Measurements from ENCODE around the gene THNSL1. TPM values are rescaled to one million over a fixed set of nuclear protein-coding genes. Genes with fewer than 3 reads are reported as not detected.
A peak's percentile ranks its signal among the peaks of the same experiment; 100 is the strongest.
"Not testable (repeated sequence)": the region's sequence is repeated elsewhere in the genome, so short reads cannot be mapped to it uniquely, and the experiment has no call there.

The THNSL1 gene
- 4.3 TPM for polyA plus RNA-seq (2013, experiment 1 of 2)
- polyA plus RNA-seq (2013, experiment 2 of 2), result 4.5 TPM

GRCh38 chr10:25016376-25017153 is at the start of gene THNSL1:
Gene THNSL1 (plus strand): TSS chr10:25016612. CDS start chr10:25023224, 6,612 bp downstream.
- peak within 1 kb of the TSS; percentile 92 for H3K27ac ChIP-seq (ENCODE audit: low read depth, low read length, severe bottlenecking)
- H3K36me3 ChIP-seq (ENCODE audit: control insufficient read depth, insufficient read depth, low read length), result no peaks in the 10 kb centered on the region
- H3K9me3 ChIP-seq (ENCODE audit: control insufficient read depth, low read length), result no peaks in the 10 kb centered on the region
- peak within 1 kb of the TSS; percentile 57 for H3K4me3 ChIP-seq (ENCODE audit: extremely low read depth, insufficient read depth, low read length, poor library complexity, severe bottlenecking)
- WGBS, 2 experiments (ENCODE audit: insufficient coverage in 2 of 2), result 0 to 1% methylated on average over 48 to 51 of the region's 69 CpGs
- H3K4me1 ChIP-seq (ENCODE audit: control insufficient read depth, insufficient read depth, low read length, poor library complexity, severe bottlenecking), result peaks cover 3% of the 10 kb centered on the region

GRCh38 chr10:24966962-24967481 is 49.4 kb upstream of the THNSL1 start:
- Histone ChIP-seq H3K4me1 (ENCODE audit: control insufficient read depth, insufficient read depth, low read length, poor library complexity, severe bottlenecking) (no peaks in the 10 kb centered on the region), H3K27ac (ENCODE audit: low read depth, low read length, severe bottlenecking) (no peak overlapping the region), H3K9me3 (ENCODE audit: control insufficient read depth, low read length) (no peaks in the 10 kb centered on the region), H3K36me3 (ENCODE audit: control insufficient read depth, insufficient read depth, low read length) (no peaks in the 10 kb centered on the region), H3K4me3 (ENCODE audit: extremely low read depth, insufficient read depth, low read length, poor library complexity, severe bottlenecking) (no peak overlapping the region)
- 92 to 94% methylated on average over 3 to 4 of the region's 5 CpGs for WGBS, 2 experiments (ENCODE audit: insufficient coverage in 2 of 2)

- H3K4me1 ChIP-seq (ENCODE audit: control insufficient read depth, insufficient read depth, low read length, poor library complexity, severe bottlenecking), result no peaks in the 10 kb centered on the region
- no peak overlapping the region for H3K4me3 ChIP-seq (ENCODE audit: extremely low read depth, insufficient read depth, low read length, poor library complexity, severe bottlenecking)
- no peaks in the 10 kb centered on the region for H3K36me3 ChIP-seq (ENCODE audit: control insufficient read depth, insufficient read depth, low read length)
- no peaks in the 10 kb centered on the region for H3K9me3 ChIP-seq (ENCODE audit: control insufficient read depth, low read length)
- 90 to 95% methylated on average over 3 to 5 of the region's 7 CpGs for WGBS, 2 experiments (ENCODE audit: insufficient coverage in 2 of 2)
- no peak overlapping the region for H3K27ac ChIP-seq (ENCODE audit: low read depth, low read length, severe bottlenecking)
These were observed 48.1 kb upstream of the THNSL1 start for GRCh38 chr10:24968349-24968748.

GRCh38 chr10:24968951-24969350 is 47.5 kb upstream of the THNSL1 start:
- not testable (repeated sequence) for H3K4me3 ChIP-seq (ENCODE audit: extremely low read depth, insufficient read depth, low read length, poor library complexity, severe bottlenecking); H3K4me1 ChIP-seq (ENCODE audit: control insufficient read depth, insufficient read depth, low read length, poor library complexity, severe bottlenecking); H3K27ac ChIP-seq (ENCODE audit: low read depth, low read length, severe bottlenecking); H3K9me3 ChIP-seq (ENCODE audit: control insufficient read depth, low read length); H3K36me3 ChIP-seq (ENCODE audit: control insufficient read depth, insufficient read depth, low read length)
- 93 to 96% methylated on average over 8 to 9 of the region's 11 CpGs for WGBS, 2 experiments (ENCODE audit: insufficient coverage in 2 of 2)

GRCh38 chr10:24969841-24970281 is 46.6 kb upstream of the THNSL1 start:
- H3K36me3 ChIP-seq (ENCODE audit: control insufficient read depth, insufficient read depth, low read length), result no peaks in the 10 kb centered on the region
- 100% methylated on average over 1 of the region's 2 CpGs for WGBS, 2 experiments (ENCODE audit: insufficient coverage in 2 of 2)
- no peaks in the 10 kb centered on the region for H3K4me1 ChIP-seq (ENCODE audit: control insufficient read depth, insufficient read depth, low read length, poor library complexity, severe bottlenecking)
- H3K4me3 ChIP-seq (ENCODE audit: extremely low read depth, insufficient read depth, low read length, poor library complexity, severe bottlenecking), result no peak overlapping the region
- H3K27ac ChIP-seq (ENCODE audit: low read depth, low read length, severe bottlenecking), result no peak overlapping the region
- H3K9me3 ChIP-seq (ENCODE audit: control insufficient read depth, low read length), result no peaks in the 10 kb centered on the region

- Histone ChIP-seq H3K36me3 (ENCODE audit: control insufficient read depth, insufficient read depth, low read length) (no peaks in the 10 kb centered on the region), H3K4me3 (ENCODE audit: extremely low read depth, insufficient read depth, low read length, poor library complexity, severe bottlenecking) (no peak overlapping the region), H3K27ac (ENCODE audit: low read depth, low read length, severe bottlenecking) (no peak overlapping the region), H3K9me3 (ENCODE audit: control insufficient read depth, low read length) (no peaks in the 10 kb centered on the region), H3K4me1 (ENCODE audit: control insufficient read depth, insufficient read depth, low read length, poor library complexity, severe bottlenecking) (no peaks in the 10 kb centered on the region)
These were observed 45.0 kb upstream of the THNSL1 start for GRCh38 chr10:24971374-24971773.

GRCh38 chr10:24973163-24973562 is 43.2 kb upstream of the THNSL1 start:
- H3K9me3 ChIP-seq (ENCODE audit: control insufficient read depth, low read length), result no peaks in the 10 kb centered on the region
- WGBS, 2 experiments (ENCODE audit: insufficient coverage in 2 of 2), result 96 to 97% methylated on average over 3 to 4 of the region's 5 CpGs
- no peak overlapping the region for H3K27ac ChIP-seq (ENCODE audit: low read depth, low read length, severe bottlenecking)
- no peak overlapping the region for H3K4me3 ChIP-seq (ENCODE audit: extremely low read depth, insufficient read depth, low read length, poor library complexity, severe bottlenecking)
- no peaks in the 10 kb centered on the region for H3K36me3 ChIP-seq (ENCODE audit: control insufficient read depth, insufficient read depth, low read length)
- no peaks in the 10 kb centered on the region for H3K4me1 ChIP-seq (ENCODE audit: control insufficient read depth, insufficient read depth, low read length, poor library complexity, severe bottlenecking)

GRCh38 chr10:24974976-24975375 is 41.4 kb upstream of the THNSL1 start:
- WGBS, 2 experiments (ENCODE audit: insufficient coverage in 2 of 2), result 67% methylated on average over 1 of the region's 2 CpGs; no CpG with 5 or more reads in 1 of the 2 experiments

GRCh38 chr10:24979685-24980084 is 36.7 kb upstream of the THNSL1 start:
- 95 to 96% methylated on average over 4 of the region's 4 CpGs for WGBS, 2 experiments (ENCODE audit: insufficient coverage in 2 of 2)
- Histone ChIP-seq H3K27ac (ENCODE audit: low read depth, low read length, severe bottlenecking) (no peak overlapping the region), H3K36me3 (ENCODE audit: control insufficient read depth, insufficient read depth, low read length) (no peaks in the 10 kb centered on the region), H3K4me1 (ENCODE audit: control insufficient read depth, insufficient read depth, low read length, poor library complexity, severe bottlenecking) (no peaks in the 10 kb centered on the region), H3K9me3 (ENCODE audit: control insufficient read depth, low read length) (no peaks in the 10 kb centered on the region), H3K4me3 (ENCODE audit: extremely low read depth, insufficient read depth, low read length, poor library complexity, severe bottlenecking) (no peak overlapping the region)

More at GRCh38 chr10:24974976-24975375, 41.4 kb upstream of the THNSL1 start:
- Histone ChIP-seq H3K9me3 (ENCODE audit: control insufficient read depth, low read length) (no peaks in the 10 kb centered on the region), H3K4me3 (ENCODE audit: extremely low read depth, insufficient read depth, low read length, poor library complexity, severe bottlenecking) (no peak overlapping the region), H3K36me3 (ENCODE audit: control insufficient read depth, insufficient read depth, low read length) (no peaks in the 10 kb centered on the region), H3K4me1 (ENCODE audit: control insufficient read depth, insufficient read depth, low read length, poor library complexity, severe bottlenecking) (no peaks in the 10 kb centered on the region), H3K27ac (ENCODE audit: low read depth, low read length, severe bottlenecking) (no peak overlapping the region)

- H3K36me3 ChIP-seq (ENCODE audit: control insufficient read depth, insufficient read depth, low read length), result no peaks in the 10 kb centered on the region
- H3K27ac ChIP-seq (ENCODE audit: low read depth, low read length, severe bottlenecking), result no peak overlapping the region
- WGBS, 2 experiments (ENCODE audit: insufficient coverage in 2 of 2), result 88 to 90% methylated on average over 1 of the region's 5 CpGs
- no peaks in the 10 kb centered on the region for H3K9me3 ChIP-seq (ENCODE audit: control insufficient read depth, low read length)
- no peak overlapping the region for H3K4me3 ChIP-seq (ENCODE audit: extremely low read depth, insufficient read depth, low read length, poor library complexity, severe bottlenecking)
- no peaks in the 10 kb centered on the region for H3K4me1 ChIP-seq (ENCODE audit: control insufficient read depth, insufficient read depth, low read length, poor library complexity, severe bottlenecking)
These were observed 35.2 kb upstream of the THNSL1 start for GRCh38 chr10:24981161-24981710.
